BLaER1 (cell line): Measurements from ENCODE around the gene DNAJC18.

ENCODE experiments used
- H3K27ac ChIP-seq: shearing (Covaris generic); formaldehyde crosslinking; 2 replicates; pipeline ENCODE4 v1.8.1; 2022
- H3K27me3 ChIP-seq: shearing (Covaris generic); formaldehyde crosslinking; 2 replicates; pipeline ENCODE4 v1.8.1; 2022
- H3K36me3 ChIP-seq: shearing (Covaris generic); formaldehyde crosslinking; 2 replicates; pipeline ENCODE4 v1.8.1; 2022
- H3K4me1 ChIP-seq: shearing (Covaris generic); formaldehyde crosslinking; 2 replicates; pipeline ENCODE4 v1.8.1; 2022
- H3K4me2 ChIP-seq: shearing (Covaris generic); formaldehyde crosslinking; 2 replicates; pipeline ENCODE4 v1.8.1; 2022
- H3K4me3 ChIP-seq: shearing (Covaris generic); formaldehyde crosslinking; 2 replicates; pipeline ENCODE4 v1.8.1; 2022
- H3K9ac ChIP-seq: shearing (Covaris generic); formaldehyde crosslinking; 2 replicates; pipeline ENCODE4 v1.8.1; 2022
- H3K9me3 ChIP-seq: shearing (Covaris generic); formaldehyde crosslinking; 2 replicates; pipeline ENCODE4 v1.8.1; 2022
- H4K20me1 ChIP-seq: shearing (Covaris generic); formaldehyde crosslinking; 2 replicates; pipeline ENCODE4 v1.8.1; 2022
- Cebpa-rat ChIP-seq: shearing (Covaris generic); IDR thresholded peaks from 2 replicates; pipeline ENCODE4 v1.8.1; 2022

DNAJC18 gene

DNA sequence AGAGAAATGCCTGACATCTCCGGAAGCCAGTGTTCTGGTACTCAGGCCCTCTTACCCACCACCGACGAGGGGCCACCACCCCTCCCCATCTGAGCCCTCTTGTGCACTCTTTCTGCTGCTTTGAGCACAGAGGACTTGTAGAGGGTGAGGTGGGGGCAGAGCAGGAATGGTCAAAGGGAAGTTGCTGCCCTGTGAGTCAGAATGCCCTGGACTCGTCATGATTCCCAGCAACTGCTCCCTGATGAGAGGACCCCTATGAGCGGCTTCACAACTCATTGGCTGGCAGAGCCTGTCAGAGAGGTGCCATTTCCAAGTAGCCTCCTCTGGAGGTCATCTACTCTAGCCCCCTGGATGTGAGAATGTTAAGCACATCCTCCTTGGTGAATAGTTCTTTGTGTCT, 22.4 kb upstream of the DNAJC18 start:
- H3K4me1 ChIP-seq: peaks cover 15% of the 10 kb centered on the region
- no peaks in the 10 kb centered on the region for H3K36me3 ChIP-seq
- no peak overlapping the region for H3K9ac ChIP-seq
- H3K4me3 ChIP-seq: no peak overlapping the region
- H3K27me3 ChIP-seq: no peaks in the 10 kb centered on the region
- no peak for TF ChIP-seq Cebpa-rat
- H4K20me1 ChIP-seq: no peaks in the 10 kb centered on the region
- no peak overlapping the region for H3K4me2 ChIP-seq
- no peaks in the 10 kb centered on the region for H3K9me3 ChIP-seq
- H3K27ac ChIP-seq: no peak overlapping the region

DNA sequence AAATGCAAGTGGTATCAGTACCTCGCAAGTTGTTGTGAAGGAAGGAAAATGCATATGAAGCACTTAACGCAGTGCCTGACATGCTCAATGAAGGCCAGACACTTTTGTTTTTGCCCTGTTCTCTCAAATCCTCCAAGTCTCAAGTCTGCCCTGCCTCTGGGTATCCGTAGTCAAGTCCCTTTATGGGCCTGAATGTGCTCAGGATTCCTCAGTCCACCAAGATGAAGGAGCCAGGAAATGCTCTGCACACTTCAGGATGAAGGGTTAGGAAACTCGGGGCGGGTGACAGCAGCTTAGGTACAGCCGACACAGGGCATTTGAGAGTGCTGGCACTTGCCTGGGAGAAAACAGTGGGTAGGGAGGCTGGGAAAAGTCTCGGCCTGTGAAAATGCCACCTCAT, 21.9 kb upstream of the DNAJC18 start:
- H3K9ac ChIP-seq: no peak overlapping the region
- H3K36me3 ChIP-seq: no peaks in the 10 kb centered on the region
- no peak for TF ChIP-seq Cebpa-rat
- H3K27me3 ChIP-seq: no peaks in the 10 kb centered on the region
- H3K27ac ChIP-seq: no peak overlapping the region
- peaks cover 15% of the 10 kb centered on the region for H3K4me1 ChIP-seq
- H3K4me2 ChIP-seq: no peak overlapping the region
- H3K4me3 ChIP-seq: no peak overlapping the region
- no peaks in the 10 kb centered on the region for H4K20me1 ChIP-seq
- no peaks in the 10 kb centered on the region for H3K9me3 ChIP-seq

DNA sequence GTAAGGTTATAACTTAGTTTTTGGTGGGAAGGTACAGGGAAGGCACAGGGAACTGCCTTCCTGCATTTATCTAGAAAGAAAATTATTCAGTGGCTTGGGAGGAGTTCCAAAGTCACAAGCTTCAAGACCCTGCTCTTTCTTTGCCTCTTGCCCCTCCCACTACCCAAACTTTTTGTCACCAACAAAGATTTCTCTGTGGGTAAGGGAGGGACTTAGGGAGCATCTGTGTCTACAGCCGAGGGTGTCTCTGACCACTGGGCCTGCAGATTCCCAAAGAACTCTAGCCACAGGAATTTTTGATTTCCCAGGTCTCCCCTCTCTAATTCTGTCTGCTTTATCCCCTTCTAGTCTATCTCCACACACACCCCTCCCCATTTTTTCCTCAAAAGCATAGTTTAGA, 21.1 kb upstream of the DNAJC18 start:
- H3K36me3 ChIP-seq: no peaks in the 10 kb centered on the region
- TF ChIP-seq Cebpa-rat: no peak
- no peak overlapping the region for H3K4me3 ChIP-seq
- no peak overlapping the region for H3K27ac ChIP-seq
- no peaks in the 10 kb centered on the region for H3K27me3 ChIP-seq
- H3K4me1 ChIP-seq: peaks cover 15% of the 10 kb centered on the region
- no peak overlapping the region for H3K9ac ChIP-seq
- H4K20me1 ChIP-seq: no peaks in the 10 kb centered on the region
- H3K4me2 ChIP-seq: no peak overlapping the region
- no peaks in the 10 kb centered on the region for H3K9me3 ChIP-seq

DNA sequence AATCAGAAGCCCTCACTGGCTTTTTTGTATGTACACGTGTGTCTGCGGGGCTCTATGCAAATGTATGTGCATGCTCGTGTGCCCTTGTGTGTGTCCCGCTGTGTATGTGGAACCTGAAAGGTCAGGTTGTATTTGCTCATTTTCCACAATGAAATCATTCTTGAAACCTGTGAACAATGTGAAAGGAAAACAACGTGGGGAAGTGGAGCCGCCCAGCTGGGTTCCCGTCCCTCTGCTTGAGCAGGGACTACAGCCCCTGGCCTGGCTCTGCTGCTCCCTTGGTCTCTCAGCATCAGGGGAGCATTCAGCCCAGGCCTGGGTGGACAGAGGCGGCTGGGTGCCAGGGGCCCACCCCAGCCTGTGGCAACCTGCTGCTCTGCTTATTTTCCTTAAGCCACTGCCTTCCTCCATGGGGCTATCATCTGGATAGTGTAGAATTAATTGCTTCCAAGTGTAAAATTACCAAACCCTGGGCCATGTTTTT, 20.2 kb upstream of the DNAJC18 start:
- Histone ChIP-seq H4K20me1 (no peaks in the 10 kb centered on the region), H3K27me3 (no peaks in the 10 kb centered on the region), H3K36me3 (no peaks in the 10 kb centered on the region), H3K4me2 (peak overlapping the region; percentile 43; the same call in 1 of the 2 replicates), H3K4me3 (no peak overlapping the region), H3K27ac (0 out of 2 replicates have a peak overlapping the region, but pooled peaks have one; percentile 5), H3K4me1 (peaks cover 18% of the 10 kb centered on the region), H3K9me3 (no peaks in the 10 kb centered on the region), H3K9ac (no peak overlapping the region)
- TF ChIP-seq Cebpa-rat: no peak

DNA sequence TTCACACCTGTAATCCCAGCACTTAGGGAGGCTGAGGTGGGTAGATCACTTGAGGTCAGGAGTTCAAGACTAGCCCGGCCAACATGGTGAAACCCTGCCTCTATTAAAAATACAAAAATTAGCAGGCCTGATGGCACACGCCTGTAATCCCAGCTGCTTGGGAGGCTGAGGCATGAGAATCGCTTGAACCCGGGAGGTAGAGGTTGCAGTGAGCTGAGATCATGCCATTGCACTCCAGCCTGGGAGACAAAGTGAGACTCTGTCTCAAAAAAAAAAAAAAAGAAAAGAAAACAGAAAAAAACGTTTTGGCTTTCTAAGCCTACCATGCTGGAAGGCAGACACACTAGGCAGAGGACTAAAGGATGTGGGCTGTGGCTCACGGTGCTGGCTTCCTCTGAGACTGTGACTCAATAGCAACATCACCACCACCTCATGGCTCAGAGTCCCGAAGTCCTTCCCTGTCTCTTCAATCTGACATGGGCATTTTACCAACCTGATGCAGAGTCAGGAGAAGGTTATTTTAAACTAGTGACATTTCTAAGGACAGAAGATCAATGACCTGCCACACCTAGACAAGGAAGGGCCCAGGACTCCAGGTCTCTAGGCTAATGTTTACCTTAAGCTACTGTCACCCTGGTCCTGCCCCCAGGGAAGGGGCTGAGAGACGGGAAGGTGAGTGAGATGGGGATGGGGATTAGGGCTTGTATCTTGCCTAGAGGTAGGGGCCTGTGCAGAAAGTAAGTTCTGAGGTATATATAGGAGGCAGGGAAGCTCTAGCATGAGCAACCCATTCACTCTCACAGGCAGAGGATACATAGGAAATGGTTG, 19.5 kb upstream of the DNAJC18 start:
- Histone ChIP-seq H3K27me3 (no peaks in the 10 kb centered on the region), H3K27ac (no peak overlapping the region), H3K4me2 (peak overlapping the region; percentile 43), H3K9me3 (no peaks in the 10 kb centered on the region), H3K36me3 (no peaks in the 10 kb centered on the region), H3K9ac (no peak overlapping the region), H3K4me3 (no peak overlapping the region), H4K20me1 (no peaks in the 10 kb centered on the region), H3K4me1 (peaks cover 25% of the 10 kb centered on the region)
- no peak for TF ChIP-seq Cebpa-rat

DNA sequence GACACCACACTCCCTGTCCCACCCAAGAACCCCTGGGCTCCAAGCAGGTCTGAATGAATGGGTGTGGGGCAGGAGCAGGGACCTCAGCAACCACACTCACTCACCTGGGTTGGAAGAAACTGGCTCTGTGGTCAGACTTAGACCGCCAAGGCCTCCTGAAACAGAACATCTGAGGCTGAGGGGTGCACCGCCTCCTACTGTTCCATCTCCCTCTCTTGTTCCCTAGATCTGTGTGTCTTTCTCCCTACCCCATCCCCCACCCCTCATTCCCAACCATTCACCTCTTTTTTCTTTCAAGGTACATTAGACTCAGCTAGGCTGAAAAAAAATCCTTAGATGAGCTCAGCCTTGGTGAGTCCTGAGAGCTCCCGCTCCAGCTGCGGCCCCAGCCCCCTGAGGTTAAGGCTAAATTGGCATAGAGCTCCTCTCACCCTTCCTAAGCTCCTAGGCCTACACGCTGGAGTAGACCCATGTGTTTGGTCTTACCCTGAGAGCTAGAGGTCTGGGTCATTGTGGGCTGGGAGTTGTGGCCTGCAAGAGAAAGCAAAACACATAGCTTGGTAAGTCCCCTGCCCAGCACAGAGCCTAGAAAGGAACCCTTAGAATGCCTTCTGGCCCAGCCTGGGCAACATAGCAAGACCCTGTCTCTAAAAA, 18.5 kb upstream of the DNAJC18 start:
- Histone ChIP-seq H4K20me1 (no peaks in the 10 kb centered on the region), H3K36me3 (no peaks in the 10 kb centered on the region), H3K27ac (no peak overlapping the region), H3K4me3 (no peak overlapping the region), H3K4me2 (no peak overlapping the region), H3K4me1 (peaks cover 27% of the 10 kb centered on the region), H3K27me3 (no peaks in the 10 kb centered on the region), H3K9me3 (no peaks in the 10 kb centered on the region), H3K9ac (no peak overlapping the region)
- TF ChIP-seq Cebpa-rat: no peak

DNA sequence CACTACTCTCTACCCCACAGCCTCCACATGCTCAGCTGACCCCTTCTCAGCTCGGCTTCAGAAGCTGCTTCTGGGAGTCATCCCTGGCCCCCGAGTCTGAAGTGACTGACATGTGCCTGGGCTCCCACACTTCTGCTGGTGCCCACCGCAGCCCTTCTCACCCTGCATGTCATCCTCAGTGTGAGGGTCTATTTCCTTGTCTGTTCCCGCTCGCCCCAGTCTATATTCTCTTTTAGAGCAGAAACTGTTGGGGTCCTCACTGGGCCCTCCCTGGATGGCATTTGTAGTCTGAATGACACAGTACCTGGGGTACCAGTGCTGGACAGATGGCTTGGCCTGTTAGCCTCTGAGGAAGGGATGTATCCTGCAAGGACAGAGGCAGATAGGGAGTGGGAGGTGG, 17.9 kb upstream of the DNAJC18 start:
- no peaks in the 10 kb centered on the region for H3K9me3 ChIP-seq
- H3K27ac ChIP-seq: no peak overlapping the region
- no peak overlapping the region for H3K4me3 ChIP-seq
- TF ChIP-seq Cebpa-rat: no peak
- H3K36me3 ChIP-seq: no peaks in the 10 kb centered on the region
- H3K4me1 ChIP-seq: peaks cover 27% of the 10 kb centered on the region
- no peak overlapping the region for H3K9ac ChIP-seq
- H3K27me3 ChIP-seq: no peaks in the 10 kb centered on the region
- no peak overlapping the region for H3K4me2 ChIP-seq
- H4K20me1 ChIP-seq: no peaks in the 10 kb centered on the region

DNA sequence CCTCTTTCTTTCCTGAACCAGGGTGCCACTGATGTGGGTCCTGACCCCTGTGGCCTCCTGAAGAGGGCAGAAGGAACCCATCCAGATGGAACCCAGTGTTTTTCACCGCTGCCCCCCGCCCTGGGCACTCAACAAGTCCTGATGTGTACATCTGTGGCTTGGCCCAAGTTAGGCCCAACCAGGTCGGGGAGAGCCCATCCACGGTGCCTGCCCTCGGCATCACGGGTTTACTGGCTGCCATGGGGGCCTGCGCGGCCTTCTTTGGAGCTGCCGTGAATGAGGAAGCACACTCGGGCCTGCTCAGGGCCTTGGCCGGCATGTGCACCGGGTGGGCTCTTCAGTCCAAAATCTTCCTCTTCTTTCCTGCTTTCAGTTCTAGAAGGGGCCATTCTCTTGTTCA, 17.5 kb upstream of the DNAJC18 start:
- Histone ChIP-seq H3K9ac (no peak overlapping the region), H3K4me3 (no peak overlapping the region), H4K20me1 (no peaks in the 10 kb centered on the region), H3K36me3 (no peaks in the 10 kb centered on the region), H3K27ac (no peak overlapping the region), H3K4me2 (no peak overlapping the region), H3K4me1 (peaks cover 27% of the 10 kb centered on the region), H3K27me3 (no peaks in the 10 kb centered on the region), H3K9me3 (no peaks in the 10 kb centered on the region)
- TF ChIP-seq Cebpa-rat: no peak

DNA sequence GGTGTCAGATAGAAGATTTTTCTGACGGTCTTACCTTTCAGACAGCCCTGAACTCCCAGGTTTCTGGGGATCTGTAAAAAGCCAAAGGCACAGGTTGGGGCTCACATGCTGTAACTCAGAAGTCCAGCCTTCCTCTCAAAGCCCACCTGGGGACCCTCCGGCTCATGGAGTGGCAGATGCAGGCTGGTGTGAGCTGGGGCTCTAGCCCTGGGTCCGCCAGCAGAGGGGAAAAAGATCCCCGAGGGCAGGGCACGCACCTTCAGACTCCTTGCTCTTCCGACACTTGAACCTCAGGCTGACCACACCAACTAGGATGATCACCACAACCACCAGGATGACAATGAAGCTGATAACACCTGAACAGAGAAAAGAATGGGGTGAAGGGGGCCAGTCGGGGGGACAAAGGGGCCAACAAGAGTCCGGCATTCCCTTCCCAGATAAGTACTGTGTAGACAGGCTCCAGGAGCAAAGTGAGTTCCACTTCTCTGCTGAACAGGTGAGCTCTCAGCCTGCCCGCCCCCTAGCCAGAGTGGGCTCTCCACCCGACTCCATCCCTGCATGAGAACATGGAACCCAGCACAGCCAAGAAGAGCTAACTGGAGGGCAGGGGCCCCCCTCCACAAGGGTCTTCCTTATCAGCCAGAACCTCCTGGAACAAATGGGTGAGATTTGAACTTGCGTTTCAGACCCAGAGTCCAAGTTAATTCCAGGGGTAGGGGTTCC, 15.4 kb upstream of the DNAJC18 start:
- peaks cover 27% of the 10 kb centered on the region for H3K4me1 ChIP-seq
- H4K20me1 ChIP-seq: no peaks in the 10 kb centered on the region
- no peaks in the 10 kb centered on the region for H3K9me3 ChIP-seq
- no peaks in the 10 kb centered on the region for H3K27me3 ChIP-seq
- peak overlapping the region; percentile 43 for H3K4me2 ChIP-seq
- no peak overlapping the region for H3K9ac ChIP-seq
- no peaks in the 10 kb centered on the region for H3K36me3 ChIP-seq
- no peak overlapping the region for H3K4me3 ChIP-seq
- TF ChIP-seq Cebpa-rat: no peak
- no peak overlapping the region for H3K27ac ChIP-seq
